Endothelial cell of umbilical vein (primary cell): ENCODE data around the gene RAC3. TPM values are rescaled to one million over a fixed set of nuclear protein-coding genes. Genes with fewer than 3 reads are reported as not detected.

ENCODE experiments used
- BruUV-seq: library from RNA; stranded (reverse); fragments of 400-500 nt; replicated peaks from 2 replicates; lab custom pipeline; 2021; lab: Mats Ljungman, UMichigan
- CTCF ChIA-PET: fragments of 300-600, 350-600 bp; sonication (Branson Sonifier 250); formaldehyde crosslinking; loops from one replicate; lab custom pipeline; 2021; ENCODE audit warnings: antibody characterized with exemption, inconsistent platforms; lab: Charles Lee
- POLR2A ChIA-PET: fragments of 300-600, 350-600 bp; sonication (Branson Sonifier 250); formaldehyde crosslinking; loops from one replicate; lab custom pipeline; 2021; ENCODE audit warnings: antibody characterized with exemption, inconsistent platforms; lab: Charles Lee
- DNase-seq: peaks from one replicate; pipeline ENCODE4 v3.0.0-alpha.2; 2011; ENCODE audit warnings: low read depth, low spot score
- FAIRE-seq: peaks from 2 replicates; lab custom pipeline; 2011; peaks lifted over from hg19 to GRCh38; lab: Jason Lieb, UNC
- H2AFZ ChIP-seq: 2 replicates; pipeline ENCODE4 v1.6.0; 2012; ENCODE audit warnings: low read depth, low read length, control low read depth, inconsistent platforms
- H3K27ac ChIP-seq: 2 replicates; pipeline ENCODE4 v1.5.1; 2011; ENCODE audit warnings: low read depth, mild to moderate bottlenecking, control low read depth, low read length, moderate library complexity; ENCODE audit not compliant: insufficient read depth
- H3K27me3 ChIP-seq, 2 experiments: 2 replicates each; pipeline versions ENCODE4 v1.6.0 to v1.6.1; 2011; ENCODE audit warnings: low read length in 2 of 2, mixed read lengths in 1 of 2; ENCODE audit not compliant: control insufficient read depth in 2 of 2, insufficient read depth in 2 of 2
- H3K36me3 ChIP-seq, 2 experiments: 2 replicates in 1 of 2; 3 replicates in 1 of 2; pipeline ENCODE4 v1.5.1; 2011; ENCODE audit warnings: low read length in 2 of 2, mild to moderate bottlenecking in 1 of 2, moderate library complexity in 1 of 2; ENCODE audit not compliant: control insufficient read depth in 2 of 2, insufficient read depth in 2 of 2; ENCODE audit errors: extremely low read depth in 1 of 2
- H3K4me1 ChIP-seq: 3 replicates; pipeline ENCODE4 v1.5.1; 2011; ENCODE audit warnings: mild to moderate bottlenecking, low read length; ENCODE audit not compliant: control insufficient read depth, insufficient read depth; ENCODE audit errors: extremely low read depth
- H3K4me2 ChIP-seq: 2 replicates; pipeline ENCODE4 v1.6.1; 2011; ENCODE audit warnings: low read length, control low read depth, mixed read lengths; ENCODE audit not compliant: insufficient read depth
- H3K4me3 ChIP-seq, 3 experiments: fragments of 200-600 bp in 1 of 3; sonication (generic), shearing (Covaris generic) in 1 of 3; replicated peaks in 1 of 3; 2 replicates each; pipeline ENCODE4 v1.5.1; 2011 to 2016; ENCODE audit warnings: control low read depth in 3 of 3, low read length in 3 of 3, mild to moderate bottlenecking in 2 of 3, inconsistent platforms in 1 of 3, low read depth in 1 of 3, moderate library complexity in 1 of 3; ENCODE audit not compliant: insufficient read depth in 1 of 3
- H3K79me2 ChIP-seq: 2 replicates; pipeline ENCODE4 v1.6.0; 2012; ENCODE audit warnings: low read length, inconsistent platforms; ENCODE audit not compliant: control insufficient read depth, insufficient read depth
- H3K9ac ChIP-seq: replicated peaks from 2 replicates; pipeline ENCODE3; 2011; ENCODE audit warnings: low read length, control low read depth; ENCODE audit not compliant: insufficient read depth; ENCODE audit errors: extremely low read depth
- H3K9me1 ChIP-seq: replicated peaks from 3 replicates; pipeline ENCODE4 v1.6.0; 2011; ENCODE audit warnings: mild to moderate bottlenecking, low read length; ENCODE audit not compliant: control insufficient read depth, insufficient read depth; ENCODE audit errors: extremely low read depth
- H3K9me3 ChIP-seq: replicated peaks from 2 replicates; pipeline ENCODE4 v1.5.1; 2012; ENCODE audit warnings: low read length, inconsistent platforms; ENCODE audit not compliant: control insufficient read depth, insufficient read depth
- H4K20me1 ChIP-seq: replicated peaks from 2 replicates; pipeline ENCODE3; 2011; ENCODE audit warnings: mild to moderate bottlenecking, low read length; ENCODE audit not compliant: control insufficient read depth, insufficient read depth; ENCODE audit errors: extremely low read depth
- CTCF ChIP-seq, 2 donors: IDR thresholded peaks; 1 replicate in 1 of 2; 2 replicates in 1 of 2; pipeline ENCODE4 v1.5.1; 2011; ENCODE audit warnings: low read length in 2 of 2, mild to moderate bottlenecking in 2 of 2, moderate library complexity in 2 of 2, control low read depth in 1 of 2, inconsistent platforms in 1 of 2, low read depth in 1 of 2; ENCODE audit not compliant: insufficient read depth in 1 of 2; ENCODE audit errors: extremely low read depth in 1 of 2
- EZH2 ChIP-seq: IDR thresholded peaks from 2 replicates; pipeline ENCODE4 v1.6.1; 2012; ENCODE audit warnings: borderline replicate concordance, low read depth, mild to moderate bottlenecking, moderate library complexity, low read length, inconsistent platforms; ENCODE audit not compliant: severe bottlenecking
- FOS ChIP-seq: IDR thresholded peaks from 2 replicates; pipeline ENCODE4 v1.6.1; 2011; ENCODE audit warnings: mild to moderate bottlenecking, low read length, moderate library complexity, borderline replicate concordance; ENCODE audit not compliant: insufficient read depth
- JUN ChIP-seq: IDR thresholded peaks from 2 replicates; pipeline ENCODE4 v1.6.1; 2011; ENCODE audit warnings: borderline replicate concordance, low read depth; ENCODE audit not compliant: insufficient read length, insufficient read depth
- MAX ChIP-seq: IDR thresholded peaks from 2 replicates; pipeline ENCODE4 v1.6.1; 2011; ENCODE audit not compliant: insufficient read depth, insufficient read length
- MYC ChIP-seq: IDR thresholded peaks from one replicate; pipeline ENCODE4 v1.6.1; 2011; ENCODE audit warnings: mild to moderate bottlenecking, low read depth, low read length
- dilution Hi-C: fragments of 300-500 bp; cut with MboI; formaldehyde crosslinking; loops from one replicate; pipeline ENCODE4 v1.15.0; 2019; ENCODE audit warnings: low sequenced_read_pairs; ENCODE audit not compliant: extremely low pct_ligation_motif_present
- intact Hi-C: fragments of 100-400 bp; cut with micrococcal nuclease; formaldehyde crosslinking; loops from one replicate; pipeline ENCODE4 v1.10.0; 2022
- polyA plus RNA-seq, 4 experiments: library from polyadenylated mRNA; depleted of rRNA in 3 of 4; stranded (reverse) in 3 of 4; unstranded in 1 of 4; fragments of >200 nt; gene quantifications; 2 replicates each; pipeline versions ENCODE4 v1.2.1 to v1.2.3, GENCODE V29; 2011 to 2012; ENCODE audit warnings: missing spikeins in 1 of 4
- total RNA-seq: library from RNA; stranded (reverse); gene quantifications from 2 replicates; pipeline ENCODE4 v1.2.3, GENCODE V29; 2021

RAC3 gene
- total and polyA plus RNA-seq, 2 donors (not counting 3 experiments of a cell fraction or from before 2014, with no cell fraction given) = 34.1 to 56.0 TPM

- no peak for FAIRE-seq
- BruUV-seq = no TSS peak
- CTCF ChIA-PET = interaction anchor here (1.5 to 2.3 kb wide), 2 partner anchors 11 to 55 kb away, joined by 5 to 12 read pairs; no protein-coding TSS in a partner anchor
- Histone ChIP-seq H3K27ac (no peak overlapping the region), H3K4me1 (no peaks in the 10 kb centered on the region), H4K20me1 (no peaks in the 10 kb centered on the region), H3K79me2 (no peaks in the 10 kb centered on the region), H3K27me3 (no peaks in the 10 kb centered on the region), H3K4me2 (no peak overlapping the region), H3K4me3 (no peak overlapping the region), H3K9ac (no peak overlapping the region), H3K9me1 (no peaks in the 10 kb centered on the region), H3K9me3 (no peaks in the 10 kb centered on the region), H2AFZ (no peak overlapping the region), H3K36me3 (no peaks in the 10 kb centered on the region)
- TF ChIP-seq CTCF (IDR thresholded peaks at IDR 0.05; ENCODE audit: extremely low read depth in 1 of 2, insufficient read depth in 1 of 2, low read depth in 1 of 2, low read length in 2 of 2) = no peak
- no peak for TF ChIP-seq JUN
- no peak for TF ChIP-seq FOS
- TF ChIP-seq MYC = no peak
- TF ChIP-seq MAX = no peak
- no peak for TF ChIP-seq EZH2
- intact Hi-C loops (no loop called here), dilution Hi-C loops (no loop called here)
- POLR2A ChIA-PET = no interaction called here
- no peak for DNase-seq
Observed at GRCh38 chr17:82014432-82014831, 17.0 kb upstream of the RAC3 start.
